Uterus (tissue), 4 donors: ENCODE data around the gene ZNF275. TPM values are rescaled to one million over a fixed set of nuclear protein-coding genes. Genes with fewer than 3 reads are reported as not detected.
"Not testable (repeated sequence)": the region's sequence is repeated elsewhere in the genome, so short reads cannot be mapped to it uniquely, and the experiment has no call there.

Source experiments
- DNase-seq, 2 donors: peaks; one replicate each; pipeline ENCODE4 v3.0.0-alpha.2; 2019 to 2020
- H3K27ac ChIP-seq, 2 donors: fragments of 200-600 bp; sonication (generic); 1 replicate in 1 of 2; 2 replicates in 1 of 2; pipeline ENCODE4 v1.5.1; 2016 to 2018
- H3K27me3 ChIP-seq, 2 donors: fragments of 200-600 bp; sonication (generic); one replicate each; pipeline ENCODE4 v1.5.1; 2018 to 2019; ENCODE audit warnings: control low read depth in 1 of 2
- H3K36me3 ChIP-seq, 2 donors: fragments of 200-600 bp; sonication (generic); one replicate each; pipeline ENCODE4 v1.5.1; 2019; ENCODE audit warnings: control low read depth in 1 of 2
- H3K4me1 ChIP-seq, 2 donors: fragments of 200-600 bp; sonication (generic); one replicate each; pipeline ENCODE4 v1.5.1; 2018 to 2019; ENCODE audit warnings: control low read depth in 1 of 2
- H3K4me3 ChIP-seq, 2 donors: fragments of 200-600 bp; sonication (generic); 1 replicate in 1 of 2; 2 replicates in 1 of 2; pipeline ENCODE4 v1.5.1; 2018 to 2019; ENCODE audit warnings: mild to moderate bottlenecking in 1 of 2
- H3K9me3 ChIP-seq, 2 donors: fragments of 200-600 bp; sonication (generic); one replicate each; pipeline ENCODE4 v1.5.1; 2019; ENCODE audit warnings: control low read depth in 1 of 2
- CTCF ChIP-seq, 4 experiments: fragments of 200-600 bp in 2 of 4; fragments of 450-650 bp in 2 of 4; sonication (generic) in 2 of 4; IDR thresholded peaks; one replicate each; pipeline ENCODE4 v1.5.1; 2016 to 2019; ENCODE audit warnings: antibody characterized with exemption in 4 of 4, mild to moderate bottlenecking in 2 of 4, moderate library complexity in 1 of 4
- POLR2A ChIP-seq, 2 donors: fragments of 450-650 bp; IDR thresholded peaks; one replicate each; pipeline ENCODE4 v1.6.1; 2016; ENCODE audit warnings: antibody characterized with exemption in 2 of 2, mild to moderate bottlenecking in 1 of 2, moderate library complexity in 1 of 2
- intact Hi-C: fragments of 100-400 bp; cut with DNase I; formaldehyde crosslinking; loops from one replicate; pipeline ENCODE4 v1.15.1; 2023; ENCODE audit warnings: low total_unique reads
- total RNA-seq, 4 donors: library from RNA; depleted of rRNA in 3 of 4; stranded (reverse); fragments of >200 nt in 3 of 4; gene quantifications; one replicate each; pipeline versions ENCODE4 v1.1.0 to v1.2.4, GENCODE V29; 2014 to 2023
- donor health status: DM: yes; HTN: yes; CAD: no.

The ZNF275 gene
- total RNA-seq, 4 donors from 2014 or later = 4.9 to 18.3 (median 11.2) TPM

GRCh38 chrX:153382563-153383482 lies 48.9 kb downstream of the ZNF275 start:
- intact Hi-C loops = no loop called here
- H3K36me3 ChIP-seq = no peaks in the 10 kb centered on the region
- H3K27me3 ChIP-seq = no peaks in the 10 kb centered on the region
- no peak overlapping the region for H3K4me3 ChIP-seq
- H3K9me3 ChIP-seq = no peaks in the 10 kb centered on the region
- no peak for TF ChIP-seq POLR2A (IDR thresholded peaks at IDR 0.05)
- no peak for TF ChIP-seq CTCF (IDR thresholded peaks at IDR 0.05)
- H3K4me1 ChIP-seq = no peaks in the 10 kb centered on the region
- DNase-seq = no peak
- H3K27ac ChIP-seq = no peak overlapping the region

GRCh38 chrX:153384390-153384789 lies 50.4 kb downstream of the ZNF275 start:
- no peak for DNase-seq
- Histone ChIP-seq H3K4me3 (no peak overlapping the region), H3K36me3 (no peaks in the 10 kb centered on the region), H3K27ac (no peak overlapping the region), H3K9me3 (no peaks in the 10 kb centered on the region), H3K4me1 (no peaks in the 10 kb centered on the region), H3K27me3 (no peaks in the 10 kb centered on the region)
- intact Hi-C loops = no loop called here
- TF ChIP-seq POLR2A (IDR thresholded peaks at IDR 0.05) (no peak), CTCF (IDR thresholded peaks at IDR 0.05) (no peak)

- H3K9me3 ChIP-seq, H3K27ac ChIP-seq, H3K4me1 ChIP-seq, DNase-seq, intact Hi-C loops, H3K36me3 ChIP-seq, H3K4me3 ChIP-seq, H3K27me3 ChIP-seq: not testable (repeated sequence)
Measured at GRCh38 chrX:153384973-153385372, 51.0 kb downstream of the ZNF275 start.

- no peak overlapping the region for H3K4me3 ChIP-seq
- intact Hi-C loops = no loop called here
- H3K27me3 ChIP-seq = no peaks in the 10 kb centered on the region
- TF ChIP-seq CTCF (IDR thresholded peaks at IDR 0.05) (no peak), POLR2A (IDR thresholded peaks at IDR 0.05) (no peak)
- no peak for DNase-seq
- H3K9me3 ChIP-seq = no peaks in the 10 kb centered on the region
- no peak overlapping the region for H3K27ac ChIP-seq
- H3K36me3 ChIP-seq = no peaks in the 10 kb centered on the region
- no peaks in the 10 kb centered on the region for H3K4me1 ChIP-seq
Measured at GRCh38 chrX:153386097-153386496, 52.1 kb downstream of the ZNF275 start.

GRCh38 chrX:153387345-153387744 lies 53.4 kb downstream of the ZNF275 start:
- Histone ChIP-seq H3K27me3 (no peaks in the 10 kb centered on the region), H3K36me3 (no peaks in the 10 kb centered on the region), H3K4me3 (no peak overlapping the region), H3K9me3 (no peaks in the 10 kb centered on the region), H3K4me1 (no peaks in the 10 kb centered on the region), H3K27ac (no peak overlapping the region)
- TF ChIP-seq CTCF (IDR thresholded peaks at IDR 0.05) (no peak), POLR2A (IDR thresholded peaks at IDR 0.05) (no peak)
- intact Hi-C loops = no loop called here
- DNase-seq = no peak
